ENCODE measurements around the gene ARSK.

- TF ChIP-seq, protein P1, sequence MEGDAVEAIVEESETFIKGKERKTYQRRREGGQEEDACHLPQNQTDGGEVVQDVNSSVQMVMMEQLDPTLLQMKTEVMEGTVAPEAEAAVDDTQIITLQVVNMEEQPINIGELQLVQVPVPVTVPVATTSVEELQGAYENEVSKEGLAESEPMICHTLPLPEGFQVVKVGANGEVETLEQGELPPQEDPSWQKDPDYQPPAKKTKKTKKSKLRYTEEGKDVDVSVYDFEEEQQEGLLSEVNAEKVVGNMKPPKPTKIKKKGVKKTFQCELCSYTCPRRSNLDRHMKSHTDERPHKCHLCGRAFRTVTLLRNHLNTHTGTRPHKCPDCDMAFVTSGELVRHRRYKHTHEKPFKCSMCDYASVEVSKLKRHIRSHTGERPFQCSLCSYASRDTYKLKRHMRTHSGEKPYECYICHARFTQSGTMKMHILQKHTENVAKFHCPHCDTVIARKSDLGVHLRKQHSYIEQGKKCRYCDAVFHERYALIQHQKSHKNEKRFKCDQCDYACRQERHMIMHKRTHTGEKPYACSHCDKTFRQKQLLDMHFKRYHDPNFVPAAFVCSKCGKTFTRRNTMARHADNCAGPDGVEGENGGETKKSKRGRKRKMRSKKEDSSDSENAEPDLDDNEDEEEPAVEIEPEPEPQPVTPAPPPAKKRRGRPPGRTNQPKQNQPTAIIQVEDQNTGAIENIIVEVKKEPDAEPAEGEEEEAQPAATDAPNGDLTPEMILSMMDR (conservative IDR thresholded peaks at IDR 0.05; ENCODE audit: low read depth in 2 of 2): no peak
- no peak for TF ChIP-seq EZH2phosphoT487 (IDR thresholded peaks at IDR 0.05; ENCODE audit: unreplicated experiment)
- TF ChIP-seq POLR2AphosphoS5 (IDR thresholded peaks at IDR 0.05; ENCODE audit: low read depth): no peak
- TF ChIP-seq, protein P2, sequence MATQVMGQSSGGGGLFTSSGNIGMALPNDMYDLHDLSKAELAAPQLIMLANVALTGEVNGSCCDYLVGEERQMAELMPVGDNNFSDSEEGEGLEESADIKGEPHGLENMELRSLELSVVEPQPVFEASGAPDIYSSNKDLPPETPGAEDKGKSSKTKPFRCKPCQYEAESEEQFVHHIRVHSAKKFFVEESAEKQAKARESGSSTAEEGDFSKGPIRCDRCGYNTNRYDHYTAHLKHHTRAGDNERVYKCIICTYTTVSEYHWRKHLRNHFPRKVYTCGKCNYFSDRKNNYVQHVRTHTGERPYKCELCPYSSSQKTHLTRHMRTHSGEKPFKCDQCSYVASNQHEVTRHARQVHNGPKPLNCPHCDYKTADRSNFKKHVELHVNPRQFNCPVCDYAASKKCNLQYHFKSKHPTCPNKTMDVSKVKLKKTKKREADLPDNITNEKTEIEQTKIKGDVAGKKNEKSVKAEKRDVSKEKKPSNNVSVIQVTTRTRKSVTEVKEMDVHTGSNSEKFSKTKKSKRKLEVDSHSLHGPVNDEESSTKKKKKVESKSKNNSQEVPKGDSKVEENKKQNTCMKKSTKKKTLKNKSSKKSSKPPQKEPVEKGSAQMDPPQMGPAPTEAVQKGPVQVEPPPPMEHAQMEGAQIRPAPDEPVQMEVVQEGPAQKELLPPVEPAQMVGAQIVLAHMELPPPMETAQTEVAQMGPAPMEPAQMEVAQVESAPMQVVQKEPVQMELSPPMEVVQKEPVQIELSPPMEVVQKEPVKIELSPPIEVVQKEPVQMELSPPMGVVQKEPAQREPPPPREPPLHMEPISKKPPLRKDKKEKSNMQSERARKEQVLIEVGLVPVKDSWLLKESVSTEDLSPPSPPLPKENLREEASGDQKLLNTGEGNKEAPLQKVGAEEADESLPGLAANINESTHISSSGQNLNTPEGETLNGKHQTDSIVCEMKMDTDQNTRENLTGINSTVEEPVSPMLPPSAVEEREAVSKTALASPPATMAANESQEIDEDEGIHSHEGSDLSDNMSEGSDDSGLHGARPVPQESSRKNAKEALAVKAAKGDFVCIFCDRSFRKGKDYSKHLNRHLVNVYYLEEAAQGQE (IDR thresholded peaks at IDR 0.05; ENCODE audit: unreplicated experiment): no peak
- TF ChIP-seq EZH2 (IDR thresholded peaks at IDR 0.05; ENCODE audit: low read depth, unreplicated experiment): no peak
- TF ChIP-seq ZNF331 (CRISPR knock-in tag; IDR thresholded peaks at IDR 0.05; ENCODE audit: low read depth): no peak
These were observed 51.5 kb downstream of the ARSK start for GRCh38 chr5:95606419-95606818.

Measured in GM23338 (cell line).